ENCODE data around the gene CRISP2. TPM values are rescaled to one million over a fixed set of nuclear protein-coding genes. Genes with fewer than 3 reads are reported as not detected.

Gene CRISP2
- total and polyA plus RNA-seq, 9 of the 15 experiments (the other 6 are each of a cell fraction or from before 2014, with no cell fraction given), result not detected

- TF ChIP-seq HINFP (tag; conservative IDR thresholded peaks at IDR 0.05; ENCODE audit: low read depth) (no peak), POU5F1 (IDR thresholded peaks at IDR 0.05; ENCODE audit: borderline replicate concordance, low read depth, low read length, partially characterized antibody) (no peak), ZNF586 (CRISPR knock-in tag; conservative IDR thresholded peaks at IDR 0.05) (no peak), ZNF696 (CRISPR knock-in tag; conservative IDR thresholded peaks at IDR 0.05) (no peak)
These were observed 68.2 kb downstream of the CRISP2 start (continued) for GRCh38 chr6:49645139-49645538.

Other genes with a start within 250 kb of the CRISP2 start
- not detected in 2 replicates for gene GLYATL3, start 213.6 kb downstream of the CRISP2 start, total RNA-seq (2014; rRNA removed)
- not detected in 2 replicates for gene GLYATL3, start 213.6 kb downstream of the CRISP2 start, total RNA-seq (2014; rRNA removed; fragmentation: Illumina TruSeq; extraction: Trizol)
- gene GLYATL3, start 213.6 kb downstream of the CRISP2 start, total RNA-seq (2015; rRNA removed; fragmentation: Illumina TruSeq; extraction: Trizol), result not detected in 2 replicates
- gene GLYATL3, start 213.6 kb downstream of the CRISP2 start, total RNA-seq (2021), result not detected in 2 replicates
- gene GLYATL3, start 213.6 kb downstream of the CRISP2 start, polyA plus RNA-seq (2011; rRNA removed), result not detected in 2 replicates
- gene GLYATL3, start 213.6 kb downstream of the CRISP2 start, polyA plus RNA-seq (2014; fragmentation: Illumina TruSeq; extraction: Trizol), result not detected in 2 replicates
- gene GLYATL3, start 213.6 kb downstream of the CRISP2 start, polyA plus RNA-seq (2014; fragmentation: Nextera tagmentation; extraction: Ambion mirVana), result not detected
- gene GLYATL3, start 213.6 kb downstream of the CRISP2 start, polyA plus RNA-seq (2014; rRNA removed), result not detected in 2 replicates
- gene C6orf141, start 162.9 kb downstream of the CRISP2 start, total RNA-seq (2014; rRNA removed), result not detected in 2 replicates
- gene C6orf141, start 162.9 kb downstream of the CRISP2 start, total RNA-seq (2014; rRNA removed; fragmentation: Illumina TruSeq; extraction: Trizol), result not detected in 2 replicates
- gene C6orf141, start 162.9 kb downstream of the CRISP2 start, total RNA-seq (2015; rRNA removed; fragmentation: Illumina TruSeq; extraction: Trizol), result not detected in 2 replicates
- gene C6orf141, start 162.9 kb downstream of the CRISP2 start, total RNA-seq (2021), result not detected in 2 replicates
- gene C6orf141, start 162.9 kb downstream of the CRISP2 start, polyA plus RNA-seq (2011; rRNA removed), result not detected in 2 replicates
- not detected in 2 replicates for gene C6orf141, start 162.9 kb downstream of the CRISP2 start, polyA plus RNA-seq (2014; fragmentation: Illumina TruSeq; extraction: Trizol)
- not detected for gene C6orf141, start 162.9 kb downstream of the CRISP2 start, polyA plus RNA-seq (2014; fragmentation: Nextera tagmentation; extraction: Ambion mirVana)
- gene C6orf141, start 162.9 kb downstream of the CRISP2 start, polyA plus RNA-seq (2014; rRNA removed), result not detected in 2 replicates
- gene RHAG, start 76.7 kb downstream of the CRISP2 start, total RNA-seq (2014; rRNA removed), result 290 and 296 TPM in 2 replicates
- gene RHAG, start 76.7 kb downstream of the CRISP2 start, total RNA-seq (2014; rRNA removed; fragmentation: Illumina TruSeq; extraction: Trizol), result 505 and 540 TPM in 2 replicates
- gene RHAG, start 76.7 kb downstream of the CRISP2 start, total RNA-seq (2015; rRNA removed; fragmentation: Illumina TruSeq; extraction: Trizol), result 394 and 412 TPM in 2 replicates
- 327 and 345 TPM in 2 replicates for gene RHAG, start 76.7 kb downstream of the CRISP2 start, total RNA-seq (2021)
- gene RHAG, start 76.7 kb downstream of the CRISP2 start, polyA plus RNA-seq (2011; rRNA removed), result 900 and 1,096 TPM in 2 replicates
- gene RHAG, start 76.7 kb downstream of the CRISP2 start, polyA plus RNA-seq (2014; fragmentation: Illumina TruSeq; extraction: Trizol), result 433 and 532 TPM in 2 replicates
- 1,000 to 10,000 TPM; 1,125 to 1,202 TPM for gene RHAG, start 76.7 kb downstream of the CRISP2 start, polyA plus RNA-seq (2014; fragmentation: Nextera tagmentation; extraction: Ambion mirVana)
- gene RHAG, start 76.7 kb downstream of the CRISP2 start, polyA plus RNA-seq (2014; rRNA removed), result 359 and 423 TPM in 2 replicates
- 0.29 and 0.36 TPM in 2 replicates for gene CRISP3, start 30.8 kb upstream of the CRISP2 start, total RNA-seq (2014; rRNA removed)
- 0.58 and 0.77 TPM in 2 replicates for gene CRISP3, start 30.8 kb upstream of the CRISP2 start, total RNA-seq (2014; rRNA removed; fragmentation: Illumina TruSeq; extraction: Trizol)
- gene CRISP3, start 30.8 kb upstream of the CRISP2 start, total RNA-seq (2015; rRNA removed; fragmentation: Illumina TruSeq; extraction: Trizol), result 1.8 and 2.0 TPM in 2 replicates
- 0.29 and 0.31 TPM in 2 replicates for gene CRISP3, start 30.8 kb upstream of the CRISP2 start, total RNA-seq (2021)
- gene CRISP3, start 30.8 kb upstream of the CRISP2 start, polyA plus RNA-seq (2011; rRNA removed), result 0.55 and 0.79 TPM in 2 replicates
- gene CRISP3, start 30.8 kb upstream of the CRISP2 start, polyA plus RNA-seq (2014; fragmentation: Illumina TruSeq; extraction: Trizol), result 0.64 and 0.94 TPM in 2 replicates
- under 1 TPM; 0.39 to 0.73 TPM for gene CRISP3, start 30.8 kb upstream of the CRISP2 start, polyA plus RNA-seq (2014; fragmentation: Nextera tagmentation; extraction: Ambion mirVana)
- gene CRISP3, start 30.8 kb upstream of the CRISP2 start, polyA plus RNA-seq (2014; rRNA removed), result 0.21 and 0.23 TPM in 2 replicates
- not detected in 2 replicates for gene PGK2, start 73.7 kb upstream of the CRISP2 start, total RNA-seq (2014; rRNA removed)
- gene PGK2, start 73.7 kb upstream of the CRISP2 start, total RNA-seq (2014; rRNA removed; fragmentation: Illumina TruSeq; extraction: Trizol), result not detected in 2 replicates
- not detected in 2 replicates for gene PGK2, start 73.7 kb upstream of the CRISP2 start, total RNA-seq (2015; rRNA removed; fragmentation: Illumina TruSeq; extraction: Trizol)
- not detected in 2 replicates for gene PGK2, start 73.7 kb upstream of the CRISP2 start, total RNA-seq (2021)
- gene PGK2, start 73.7 kb upstream of the CRISP2 start, polyA plus RNA-seq (2011; rRNA removed), result not detected in 2 replicates
- gene PGK2, start 73.7 kb upstream of the CRISP2 start, polyA plus RNA-seq (2014; fragmentation: Illumina TruSeq; extraction: Trizol), result not detected in 2 replicates
- gene PGK2, start 73.7 kb upstream of the CRISP2 start, polyA plus RNA-seq (2014; fragmentation: Nextera tagmentation; extraction: Ambion mirVana), result not detected
- gene PGK2, start 73.7 kb upstream of the CRISP2 start, polyA plus RNA-seq (2014; rRNA removed), result not detected in 2 replicates
- gene CRISP1, start 153.0 kb upstream of the CRISP2 start, total RNA-seq (2014; rRNA removed), result not detected in 2 replicates
- gene CRISP1, start 153.0 kb upstream of the CRISP2 start, total RNA-seq (2014; rRNA removed; fragmentation: Illumina TruSeq; extraction: Trizol), result not detected in 2 replicates
- not detected in 2 replicates for gene CRISP1, start 153.0 kb upstream of the CRISP2 start, total RNA-seq (2015; rRNA removed; fragmentation: Illumina TruSeq; extraction: Trizol)
- not detected in 2 replicates for gene CRISP1, start 153.0 kb upstream of the CRISP2 start, total RNA-seq (2021)
- gene CRISP1, start 153.0 kb upstream of the CRISP2 start, polyA plus RNA-seq (2011; rRNA removed), result not detected in 2 replicates
- not detected in 2 replicates for gene CRISP1, start 153.0 kb upstream of the CRISP2 start, polyA plus RNA-seq (2014; fragmentation: Illumina TruSeq; extraction: Trizol)
- not detected for gene CRISP1, start 153.0 kb upstream of the CRISP2 start, polyA plus RNA-seq (2014; fragmentation: Nextera tagmentation; extraction: Ambion mirVana)
- gene CRISP1, start 153.0 kb upstream of the CRISP2 start, polyA plus RNA-seq (2014; rRNA removed), result not detected in 2 replicates